GM12872 (cell line): ENCODE results near the gene KDM6B.

Experiments used
- CTCF ChIP-seq: IDR thresholded peaks from 3 replicates; pipeline ENCODE4 v1.5.1; 2011; ENCODE audit warnings: low read depth, mild to moderate bottlenecking, low read length, moderate library complexity; ENCODE audit not compliant: insufficient read depth

The KDM6B gene

GRCh38 chr17:7797976-7798375 is 36.0 kb upstream of the KDM6B start:
- no peak for TF ChIP-seq CTCF

- no peak for TF ChIP-seq CTCF
Observed at GRCh38 chr17:7798839-7799238, 35.2 kb upstream of the KDM6B start.

- no peak for TF ChIP-seq CTCF
Observed at GRCh38 chr17:7803981-7804380, 30.0 kb upstream of the KDM6B start.

GRCh38 chr17:7806587-7806986 is 27.4 kb upstream of the KDM6B start:
- no peak for TF ChIP-seq CTCF

- TF ChIP-seq CTCF, result no peak
Observed at GRCh38 chr17:7807206-7807605, 26.8 kb upstream of the KDM6B start.

- no peak for TF ChIP-seq CTCF
Observed at GRCh38 chr17:7809086-7809790, 24.8 kb upstream of the KDM6B start.

GRCh38 chr17:7811251-7811650 is 22.8 kb upstream of the KDM6B start:
- TF ChIP-seq CTCF, result no peak

- no peak for TF ChIP-seq CTCF
Observed at GRCh38 chr17:7814969-7815368, 19.0 kb upstream of the KDM6B start.
